OCI-LY1 (cell line): ENCODE measurements around the gene CNOT4.

Experiments used
- H2AFZ ChIP-seq: fragments of 200-600 bp; sonication (generic), shearing (Covaris generic); 2 replicates; pipeline ENCODE4 v1.6.0; 2014; ENCODE audit warnings: antibody characterized with exemption, mild to moderate bottlenecking, low read length
- H3F3A ChIP-seq: fragments of 200-600 bp; sonication (generic), shearing (Covaris generic); 2 replicates; pipeline ENCODE4 v1.6.0; 2014; ENCODE audit warnings: mild to moderate bottlenecking, antibody characterized with exemption, low read length, moderate library complexity; ENCODE audit not compliant: insufficient read depth
- H3K27ac ChIP-seq: fragments of 200-600 bp; sonication (generic); 2 replicates; pipeline ENCODE4 v1.5.1; 2014; ENCODE audit warnings: low read length, mixed run types, mild to moderate bottlenecking, low read depth; ENCODE audit not compliant: poor library complexity, severe bottlenecking
- H3K27me3 ChIP-seq: fragments of 200-600 bp; sonication (generic); 2 replicates; pipeline ENCODE4 v1.6.0; 2014; ENCODE audit warnings: antibody characterized with exemption, mild to moderate bottlenecking, low read length, moderate library complexity; ENCODE audit not compliant: insufficient read depth
- H3K36me3 ChIP-seq: fragments of 200-600 bp; sonication (generic); 2 replicates; pipeline ENCODE4 v1.6.1; 2014; ENCODE audit warnings: mild to moderate bottlenecking, antibody characterized with exemption, low read length, moderate library complexity, mixed read lengths; ENCODE audit not compliant: insufficient read depth
- H3K4me1 ChIP-seq: fragments of 200-600 bp; sonication (generic); 2 replicates; pipeline ENCODE4 v1.5.1; 2014; ENCODE audit warnings: mild to moderate bottlenecking, low read length, moderate library complexity; ENCODE audit not compliant: insufficient read depth, severe bottlenecking
- H3K4me2 ChIP-seq: fragments of 200-600 bp; sonication (generic), shearing (Covaris generic); 2 replicates; pipeline ENCODE4 v1.6.1; 2014; ENCODE audit warnings: low read length
- H3K4me3 ChIP-seq: fragments of 200-600 bp; sonication (generic); 2 replicates; pipeline ENCODE4 v1.5.1; 2014; ENCODE audit warnings: low read length, low read depth, mild to moderate bottlenecking, mixed read lengths; ENCODE audit not compliant: poor library complexity, severe bottlenecking
- H3K79me2 ChIP-seq: fragments of 200-600 bp; shearing (Covaris generic); 2 replicates; pipeline ENCODE4 v1.6.1; 2016; ENCODE audit warnings: mixed run types, low read length, mixed read lengths; ENCODE audit not compliant: insufficient read depth
- H3K9ac ChIP-seq: fragments of 200-600 bp; sonication (generic), shearing (Covaris generic); 2 replicates; pipeline ENCODE4 v1.6.1; 2014; ENCODE audit warnings: mild to moderate bottlenecking, low read length, mixed read lengths
- H3K9me2 ChIP-seq: fragments of 200-600 bp; sonication (generic), shearing (Covaris generic); 2 replicates; pipeline ENCODE4 v1.6.1; 2014; ENCODE audit warnings: low read depth, mild to moderate bottlenecking, low read length, mixed read lengths
- H3K9me3 ChIP-seq: fragments of 200-600 bp; shearing (Covaris generic); 2 replicates; pipeline ENCODE4 v1.6.1; 2014; ENCODE audit warnings: low read length, mixed read lengths
- H4K20me1 ChIP-seq: fragments of 200-600 bp; sonication (generic), shearing (Covaris generic); 2 replicates; pipeline ENCODE4 v1.6.0; 2016; ENCODE audit warnings: mild to moderate bottlenecking, low read length; ENCODE audit not compliant: insufficient read depth
- EZH2 ChIP-seq: fragments of 200-600 bp; sonication (generic), shearing (Covaris generic); IDR thresholded peaks from 2 replicates; pipeline ENCODE4 v1.8.0; 2017; ENCODE audit warnings: borderline replicate concordance, mixed run types, mild to moderate bottlenecking, antibody characterized with exemption, low read length, moderate library complexity, mixed read lengths
- TF ChIP-seq, protein P1 (sequence below): fragments of 200-600 bp; sonication (generic), shearing (Covaris generic); IDR thresholded peaks from 2 replicates; pipeline ENCODE4 v1.5.1; 2017; ENCODE audit warnings: mild to moderate bottlenecking, antibody characterized with exemption, low read length, moderate library complexity, mixed read lengths

CNOT4 gene

DNA sequence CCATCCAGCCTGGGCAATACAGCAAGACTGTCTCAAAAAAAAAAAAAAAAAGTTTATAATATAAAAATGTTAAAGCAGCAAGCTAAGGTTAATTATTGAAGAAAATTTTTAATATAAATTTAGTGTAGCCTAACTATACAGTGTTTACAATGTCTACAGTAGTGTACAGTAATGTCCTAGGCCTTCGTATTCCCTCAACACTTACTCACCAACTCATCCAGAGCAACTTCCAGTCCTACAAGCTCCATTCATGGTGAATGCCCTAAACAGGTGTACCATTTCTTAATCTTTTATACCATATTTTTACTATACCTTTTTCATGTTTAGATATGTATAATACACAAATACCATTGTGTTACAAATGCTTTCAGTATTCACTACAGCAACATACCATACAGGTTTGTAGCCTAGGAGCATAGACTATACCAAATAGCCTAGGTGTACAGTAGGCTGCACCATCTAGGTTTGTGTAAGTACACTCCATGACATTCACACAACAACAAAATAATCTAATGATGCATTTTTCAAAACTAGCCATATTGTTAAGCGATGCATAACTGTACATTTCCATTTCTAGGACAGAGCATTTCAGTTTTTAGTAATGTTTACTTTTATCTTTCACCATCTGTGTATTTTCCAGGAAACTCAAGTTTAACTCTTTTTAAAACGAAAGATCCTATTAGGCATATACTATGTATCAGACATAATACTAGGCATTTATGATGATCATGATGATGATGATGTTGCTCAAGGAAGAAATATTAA is 43.3 kb downstream of the CNOT4 start:
- no peaks in the 10 kb centered on the region for H4K20me1 ChIP-seq
- no peaks in the 10 kb centered on the region for H3K9me2 ChIP-seq
- H3K9me3 ChIP-seq = no peaks in the 10 kb centered on the region
- H3K36me3 ChIP-seq = peaks cover 3% of the 10 kb centered on the region; the same call in 1 of the 2 replicates
- peaks cover 63% of the 10 kb centered on the region for H3K79me2 ChIP-seq
- no peak overlapping the region for H3K9ac ChIP-seq
- no peaks in the 10 kb centered on the region for H3F3A ChIP-seq
- no peak overlapping the region for H3K4me3 ChIP-seq
- H3K27me3 ChIP-seq = no peaks in the 10 kb centered on the region
- H3K4me1 ChIP-seq = no peaks in the 10 kb centered on the region
- TF ChIP-seq, protein P1, sequence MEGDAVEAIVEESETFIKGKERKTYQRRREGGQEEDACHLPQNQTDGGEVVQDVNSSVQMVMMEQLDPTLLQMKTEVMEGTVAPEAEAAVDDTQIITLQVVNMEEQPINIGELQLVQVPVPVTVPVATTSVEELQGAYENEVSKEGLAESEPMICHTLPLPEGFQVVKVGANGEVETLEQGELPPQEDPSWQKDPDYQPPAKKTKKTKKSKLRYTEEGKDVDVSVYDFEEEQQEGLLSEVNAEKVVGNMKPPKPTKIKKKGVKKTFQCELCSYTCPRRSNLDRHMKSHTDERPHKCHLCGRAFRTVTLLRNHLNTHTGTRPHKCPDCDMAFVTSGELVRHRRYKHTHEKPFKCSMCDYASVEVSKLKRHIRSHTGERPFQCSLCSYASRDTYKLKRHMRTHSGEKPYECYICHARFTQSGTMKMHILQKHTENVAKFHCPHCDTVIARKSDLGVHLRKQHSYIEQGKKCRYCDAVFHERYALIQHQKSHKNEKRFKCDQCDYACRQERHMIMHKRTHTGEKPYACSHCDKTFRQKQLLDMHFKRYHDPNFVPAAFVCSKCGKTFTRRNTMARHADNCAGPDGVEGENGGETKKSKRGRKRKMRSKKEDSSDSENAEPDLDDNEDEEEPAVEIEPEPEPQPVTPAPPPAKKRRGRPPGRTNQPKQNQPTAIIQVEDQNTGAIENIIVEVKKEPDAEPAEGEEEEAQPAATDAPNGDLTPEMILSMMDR = no peak
- TF ChIP-seq EZH2 = no peak
- no peak overlapping the region for H3K27ac ChIP-seq
- H3K4me2 ChIP-seq = no peak overlapping the region
- no peak overlapping the region for H2AFZ ChIP-seq

DNA sequence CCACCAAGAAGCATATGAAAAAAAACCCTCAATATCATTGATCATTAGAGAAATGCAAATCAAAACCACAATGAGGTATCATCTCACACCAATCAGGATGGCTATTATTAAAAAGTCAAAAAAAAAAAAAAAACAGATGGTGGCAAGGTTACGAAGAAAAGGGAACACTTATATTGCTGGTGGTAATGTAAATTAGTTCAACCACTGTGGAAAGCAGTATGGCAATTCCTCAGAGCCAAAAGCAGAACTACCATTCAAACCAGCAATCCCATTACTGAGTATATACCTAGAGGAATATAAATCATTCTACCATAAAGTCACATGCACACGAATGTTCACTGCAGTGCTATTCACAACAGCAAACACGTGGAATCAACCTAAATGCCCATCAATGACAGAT is 46.0 kb downstream of the CNOT4 start:
- H3K4me2 ChIP-seq = no peak overlapping the region
- no peaks in the 10 kb centered on the region; the same call in 1 of the 2 replicates for H3K36me3 ChIP-seq
- H3K79me2 ChIP-seq = peaks cover 66% of the 10 kb centered on the region
- H3K9me2 ChIP-seq = no peaks in the 10 kb centered on the region
- H3F3A ChIP-seq = no peaks in the 10 kb centered on the region
- H3K27ac ChIP-seq = no peak overlapping the region
- H3K9me3 ChIP-seq = no peaks in the 10 kb centered on the region
- H3K27me3 ChIP-seq = no peaks in the 10 kb centered on the region
- H3K4me1 ChIP-seq = no peaks in the 10 kb centered on the region
- H3K4me3 ChIP-seq = no peak overlapping the region
- no peak overlapping the region for H2AFZ ChIP-seq
- H4K20me1 ChIP-seq = no peaks in the 10 kb centered on the region
- TF ChIP-seq, protein P1 = no peak
- TF ChIP-seq EZH2 = no peak
- no peak overlapping the region for H3K9ac ChIP-seq

DNA sequence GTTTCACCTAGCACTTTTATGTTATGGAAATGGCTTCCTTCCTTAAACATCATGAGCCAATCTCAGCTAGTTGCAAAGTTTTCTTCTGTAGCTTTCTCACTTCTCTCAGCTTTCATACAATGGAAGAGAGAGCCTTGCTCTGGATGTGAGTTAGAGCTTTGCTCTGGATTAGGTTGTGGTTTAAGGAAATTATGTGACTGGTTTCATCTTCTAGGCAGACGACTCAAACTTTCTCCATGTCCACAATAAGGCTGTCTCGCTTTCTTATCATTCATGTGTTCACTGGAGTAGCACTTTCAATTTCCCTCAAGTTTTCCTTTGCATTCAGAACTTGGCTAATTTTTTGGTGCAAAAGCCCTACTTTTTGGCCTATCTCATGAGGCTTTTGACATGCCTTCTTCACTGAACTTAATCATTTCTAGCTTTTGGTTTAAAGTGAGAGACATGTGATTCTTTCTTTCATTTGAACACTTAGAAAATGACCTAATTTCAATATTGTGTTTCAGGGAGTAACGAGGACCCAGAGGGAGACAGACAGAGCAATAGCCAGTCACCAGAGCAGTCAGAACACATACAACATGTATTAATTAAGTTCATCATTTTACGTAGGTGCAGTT is 49.8 kb downstream of the CNOT4 start:
- Histone ChIP-seq H3K9ac (no peak overlapping the region), H3K4me2 (no peak overlapping the region), H3K27ac (no peak overlapping the region), H3K27me3 (no peaks in the 10 kb centered on the region), H2AFZ (no peak overlapping the region), H4K20me1 (0 out of 2 replicates have a peak, but pooled peaks cover 2% of the 10 kb centered on the region), H3K9me2 (no peaks in the 10 kb centered on the region), H3K9me3 (no peaks in the 10 kb centered on the region), H3K4me3 (no peak overlapping the region), H3K79me2 (peaks cover 75% of the 10 kb centered on the region), H3K4me1 (no peaks in the 10 kb centered on the region), H3K36me3 (no peaks in the 10 kb centered on the region; the same call in 1 of the 2 replicates), H3F3A (no peaks in the 10 kb centered on the region)
- TF ChIP-seq, protein P1 = no peak
- no peak for TF ChIP-seq EZH2
